ENCODE data around the gene IMMP2L.

GRCh38 chr7:111268941-111269340 is 293.4 kb downstream of the IMMP2L start:
- TF ChIP-seq CTCF (conservative IDR thresholded peaks at IDR 0.05; ENCODE audit: low read depth, low read length) (no peak), EZH2phosphoT487 (IDR thresholded peaks at IDR 0.05; ENCODE audit: borderline replicate concordance, low read length) (no peak), EZH2 (IDR thresholded peaks at IDR 0.05; ENCODE audit: low read length, unreplicated experiment) (no peak)
